Stimulated activated CD8-positive, alpha-beta memory T cell treated with anti-CD3 and anti-CD28 coated beads, Interleukin-7, amount 100 ng/mL, for 24 hours (primary cell): ENCODE data around the gene STK17A.

Experiments
- DNase-seq: peaks from one replicate; pipeline ENCODE4 v3.0.0-alpha.2; 2020; ENCODE audit warnings: low read depth

STK17A gene

DNA sequence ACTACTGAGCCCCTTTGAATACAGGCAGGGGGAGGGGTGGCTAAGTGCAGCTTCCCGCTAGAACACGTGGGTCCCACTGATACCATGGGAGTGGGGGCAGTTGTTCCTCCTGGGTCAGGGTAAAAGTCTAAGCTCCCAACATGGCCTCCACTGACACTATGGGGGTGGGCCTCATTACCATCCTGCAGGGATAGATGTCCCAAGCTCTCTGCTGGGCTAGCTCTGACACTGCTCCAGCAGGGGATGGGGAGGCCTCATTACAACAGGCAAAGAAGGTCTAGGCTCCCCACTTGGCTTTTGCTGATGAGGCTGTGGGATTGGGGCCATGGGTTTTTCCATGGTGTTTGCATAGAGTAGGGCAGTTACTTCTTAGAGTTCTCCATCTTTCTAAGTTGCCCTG lies 51.5 kb downstream of the STK17A start:
- no peak for DNase-seq

GRCh38 chr7:43636093-43636492 lies 53.2 kb downstream of the STK17A start:
- DNase-seq, result no peak

DNA sequence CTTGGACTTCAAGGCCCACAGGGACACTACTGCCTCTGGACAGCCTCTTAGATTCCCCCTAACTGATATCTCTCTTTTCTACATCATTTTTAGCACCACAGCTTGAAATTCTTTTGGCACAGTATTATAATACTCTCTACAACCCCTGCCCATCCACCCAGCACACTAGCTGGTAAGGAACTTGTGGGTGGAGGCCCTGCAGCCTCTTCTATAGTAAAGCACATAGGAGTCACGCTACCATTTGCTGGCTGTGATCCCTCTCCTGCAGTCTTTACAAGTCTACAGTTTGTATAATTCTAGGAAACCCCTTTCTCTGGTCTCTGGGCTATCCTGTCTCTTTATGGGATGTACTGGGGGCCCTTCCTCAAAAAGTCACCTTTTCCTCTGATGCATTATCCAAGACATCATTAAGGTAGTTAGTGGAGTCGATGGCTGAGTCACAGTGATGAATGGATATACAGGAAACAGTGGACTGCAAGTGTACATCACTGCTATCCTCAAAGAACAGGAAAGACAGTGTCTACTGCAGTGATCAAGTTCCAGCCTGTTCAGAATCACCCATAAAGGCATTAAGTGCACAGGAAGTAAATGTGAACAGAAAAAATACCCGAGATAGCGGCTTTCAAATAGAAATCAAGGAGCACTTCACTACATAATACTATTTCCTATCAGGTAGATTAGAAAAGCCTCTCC lies 54.4 kb downstream of the STK17A start:
- no peak for DNase-seq

- no peak for DNase-seq
Observed at GRCh38 chr7:43639858-43640491, 57.1 kb downstream of the STK17A start.

- DNase-seq, result no peak
Observed at GRCh38 chr7:43640679-43641078, 57.8 kb downstream of the STK17A start.

- no peak for DNase-seq
Observed at GRCh38 chr7:43642897-43643630, 60.2 kb downstream of the STK17A start.

DNA sequence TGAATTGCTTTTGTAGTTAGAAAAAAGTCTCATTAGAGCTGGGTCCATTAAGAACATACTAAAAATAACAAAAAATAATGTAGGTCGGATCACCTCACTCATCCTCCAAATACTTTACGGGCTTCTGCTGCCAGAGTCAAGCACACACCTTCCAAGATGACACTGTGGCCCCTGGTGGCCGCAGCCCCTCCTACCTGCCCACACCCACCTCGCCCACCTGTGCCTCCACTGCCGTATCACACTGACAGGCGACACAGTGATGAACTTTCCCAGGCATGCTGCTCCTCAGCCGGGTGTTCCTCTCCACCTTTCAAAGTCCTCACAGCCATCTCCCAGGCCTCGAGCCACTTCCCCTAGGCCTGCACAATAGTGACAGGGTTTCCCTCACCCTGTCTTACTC lies 60.9 kb downstream of the STK17A start:
- no peak for DNase-seq

DNA sequence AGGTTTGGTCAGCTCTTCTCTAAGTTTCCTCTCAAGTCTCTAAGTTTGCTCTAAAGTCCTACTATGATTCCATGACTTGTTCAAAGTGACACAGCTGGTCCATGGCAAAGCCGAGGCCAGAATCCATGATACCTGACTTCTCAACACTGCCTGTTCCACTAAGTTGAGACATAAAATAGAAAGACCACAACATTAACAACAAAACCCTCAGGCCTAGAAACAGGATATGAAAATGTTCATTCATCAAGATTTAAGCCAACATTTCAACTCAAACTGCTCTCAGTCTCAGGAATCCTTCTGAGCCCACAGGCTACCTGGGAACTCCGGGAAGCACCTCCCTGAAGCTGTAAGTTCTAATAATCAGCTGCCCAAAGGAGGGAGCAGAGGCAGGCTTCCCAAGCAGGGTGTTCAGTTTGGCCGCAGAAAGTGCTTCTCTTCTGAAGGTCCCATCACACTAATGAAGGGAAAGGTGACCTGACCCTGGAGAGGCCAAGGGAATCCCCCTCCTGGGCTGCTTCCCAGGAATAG lies 62.9 kb downstream of the STK17A start:
- DNase-seq, result no peak

GRCh38 chr7:43646603-43647338 lies 63.9 kb downstream of the STK17A start:
- DNase-seq, result no peak

- DNase-seq, result no peak
Observed at GRCh38 chr7:43647339-43647672, 64.4 kb downstream of the STK17A start.

DNA sequence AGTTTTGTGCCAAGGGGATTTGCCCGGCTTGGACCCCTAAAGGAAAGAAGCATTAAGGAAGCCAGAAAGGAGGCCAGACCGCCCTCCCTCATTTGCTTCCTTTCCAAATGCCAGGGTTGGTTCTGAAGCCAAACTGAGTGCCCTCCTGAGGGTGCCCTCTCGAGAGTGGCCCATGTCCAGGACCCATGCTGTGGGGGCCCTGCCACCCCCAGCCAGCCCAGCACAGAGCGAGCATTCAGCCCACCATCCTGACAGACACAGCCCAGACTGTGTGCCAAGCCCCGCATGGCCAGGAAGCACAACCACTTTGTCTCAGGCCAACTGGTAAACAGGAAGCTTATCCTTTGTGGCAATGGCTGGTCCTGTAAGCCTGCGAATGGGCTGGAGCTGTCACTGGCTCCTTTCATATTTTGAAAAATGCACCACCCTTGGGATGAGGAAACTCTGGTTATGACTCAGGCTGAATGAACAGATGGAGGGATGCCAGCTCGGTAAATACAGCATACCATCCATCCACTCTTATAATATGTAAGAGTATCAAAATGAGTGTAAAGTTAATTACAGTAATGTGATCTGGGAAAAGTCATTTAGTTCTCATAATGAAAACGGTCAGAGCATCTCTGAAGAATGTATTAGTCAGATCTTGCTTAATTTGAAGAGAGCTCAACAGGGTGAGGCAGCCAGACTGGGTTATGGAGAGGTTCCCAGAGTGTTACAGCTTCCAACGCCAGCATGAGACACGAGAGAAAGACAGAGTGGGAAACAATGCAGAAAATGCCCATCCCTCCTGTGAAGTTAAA lies 65.0 kb downstream of the STK17A start:
- no peak for DNase-seq

DNA sequence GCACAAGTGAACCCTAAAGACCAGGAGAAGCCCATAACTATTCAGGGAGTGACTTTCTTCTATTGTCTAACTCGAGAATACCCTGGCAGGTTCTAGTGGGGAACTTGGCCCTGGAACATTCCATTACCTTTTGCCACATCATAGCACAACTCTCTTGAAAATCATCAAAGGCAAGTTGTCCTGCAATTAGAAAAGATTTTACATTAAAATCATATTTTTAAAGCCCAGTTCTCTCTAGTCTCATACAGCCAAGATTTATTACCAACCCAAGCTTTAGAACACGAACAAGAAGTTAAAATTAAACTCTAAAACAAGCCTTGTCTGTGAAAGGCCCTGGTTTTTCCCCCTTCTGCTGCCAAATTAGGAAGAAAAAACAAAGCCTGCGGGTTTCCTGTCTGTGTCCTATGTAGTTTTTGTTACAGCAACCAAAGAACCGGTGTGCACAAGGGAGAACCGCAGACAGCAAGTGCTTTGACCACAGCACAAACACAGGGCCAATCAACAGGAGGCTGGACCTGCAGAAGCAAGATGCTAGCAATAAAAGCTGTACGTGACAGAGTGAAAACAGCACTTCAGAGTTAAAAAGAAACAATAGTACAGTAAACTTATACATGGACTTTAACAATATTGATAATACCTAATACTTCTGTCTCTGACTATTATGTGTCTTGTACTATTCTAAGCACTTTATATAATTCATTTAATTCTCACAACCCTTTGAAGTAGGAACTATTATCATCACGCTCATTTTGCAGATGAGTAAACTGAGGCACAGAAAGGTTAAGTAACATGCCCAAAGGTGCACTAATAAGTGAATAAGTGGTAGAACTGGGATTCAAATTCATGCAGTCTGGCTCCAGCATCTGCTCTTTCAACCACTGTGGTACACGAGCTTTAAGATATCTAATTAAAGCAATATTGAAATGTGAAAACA lies 65.8 kb downstream of the STK17A start:
- no peak for DNase-seq

GRCh38 chr7:43649755-43650274 lies 66.9 kb downstream of the STK17A start:
- DNase-seq, result no peak

- DNase-seq, result no peak
Observed at GRCh38 chr7:43650457-43651052, 67.6 kb downstream of the STK17A start.

GRCh38 chr7:43652364-43652763 lies 69.5 kb downstream of the STK17A start:
- no peak for DNase-seq

DNA sequence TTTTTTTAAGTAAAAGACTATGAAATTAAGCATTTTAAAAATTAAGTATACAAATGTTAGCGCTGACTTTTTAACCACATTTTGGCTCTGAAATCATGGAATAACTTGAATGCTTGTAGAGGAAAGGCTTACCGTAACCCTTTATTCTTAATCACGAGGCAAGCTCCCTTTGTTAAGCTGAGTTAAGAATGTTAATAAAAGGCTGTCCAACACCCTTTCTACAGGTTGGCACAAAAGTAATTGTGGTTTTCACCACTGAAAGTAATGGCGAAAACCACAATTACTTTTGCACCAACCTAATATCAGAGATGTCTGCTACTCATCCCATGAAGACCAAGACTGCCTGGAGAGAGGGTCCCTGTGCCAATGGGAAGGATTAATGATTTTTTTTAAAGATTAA lies 70.6 kb downstream of the STK17A start:
- DNase-seq, result no peak

- no peak for DNase-seq
Observed at GRCh38 chr7:43653891-43654504, 71.1 kb downstream of the STK17A start.

GRCh38 chr7:43655584-43655983 lies 72.7 kb downstream of the STK17A start:
- DNase-seq, result no peak

- DNase-seq, result no peak
Observed at GRCh38 chr7:43656997-43657396, 74.1 kb downstream of the STK17A start.
